ENCODE results near the gene ST6GALNAC4. TPM values are rescaled to one million over a fixed set of nuclear protein-coding genes. Genes with fewer than 3 reads are reported as not detected.

ST6GALNAC4 gene
- polyA plus RNA-seq, 3 donors: 8.9 to 14.0 (median 10.3) TPM

DNA sequence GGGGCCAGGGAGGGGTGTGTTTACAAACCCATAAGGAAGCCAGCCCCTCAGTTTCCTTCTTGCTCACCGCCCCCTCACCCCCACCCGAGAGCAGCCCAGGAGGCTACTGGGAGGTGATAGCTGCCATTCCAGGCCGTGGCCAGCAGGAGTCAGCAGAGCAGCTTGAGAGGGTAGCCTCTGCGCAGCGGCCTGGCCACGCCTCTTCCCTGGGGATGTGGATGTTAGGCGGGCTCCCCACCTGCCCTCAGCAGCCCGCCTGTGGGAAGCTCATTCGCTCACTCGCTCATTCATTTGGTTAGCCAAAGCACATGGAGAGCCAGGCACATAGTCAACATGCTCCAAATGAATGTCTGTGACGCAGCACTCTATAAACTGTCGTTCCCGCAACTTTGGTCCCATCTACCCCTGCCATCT, 26.9 kb upstream of the ST6GALNAC4 start:
- H3K9me3 Mint-ChIP-seq: no peaks in the 10 kb centered on the region
- H3K27me3 Mint-ChIP-seq (ENCODE audit: low read depth in 3 of 3): peaks cover 0 to 3% (median 0%) of the 10 kb centered on the region in 3 donors
- Histone ChIP-seq H3K9me3 (replicated peaks in 1 of 2; ENCODE audit: control insufficient read depth in 1 of 2, insufficient read depth in 1 of 2, low read length in 2 of 2) (no peaks in the 10 kb centered on the region), H3K4me2 (replicated peaks; ENCODE audit: extremely low read depth, low read length, poor library complexity, severe bottlenecking) (peak overlapping the region; percentile 9), H2AFZ (ENCODE audit: insufficient read depth, low read depth, low read length, poor library complexity, severe bottlenecking) (peak overlapping the region; percentile 12), H3K27me3 (ENCODE audit: control insufficient read depth in 2 of 2, insufficient read depth in 2 of 2, low read length in 2 of 2) (no peaks in the 10 kb centered on the region), H3K79me2 (ENCODE audit: insufficient read depth, low read length) (no peaks in the 10 kb centered on the region), H3K4me1 (ENCODE audit: control insufficient read depth in 1 of 2, insufficient read depth in 2 of 2, low read length in 2 of 2) (peaks cover 11 to 13% of the 10 kb centered on the region in 2 donors), H3K9ac (ENCODE audit: insufficient read depth, low read length, poor library complexity, severe bottlenecking) (no peak overlapping the region), H4K20me1 (ENCODE audit: insufficient read depth, low read length) (no peaks in the 10 kb centered on the region), H3K27ac (ENCODE audit: low read depth in 1 of 2, low read length in 2 of 2) (no peak overlapping the region), H3K4me3 (replicated peaks in 1 of 3; ENCODE audit: low read depth in 2 of 3, low read length in 3 of 3) (no peak overlapping the region), H3K36me3 (replicated peaks in 1 of 2; ENCODE audit: control insufficient read depth in 1 of 2, insufficient read depth in 2 of 2, low read length in 2 of 2) (no peaks in the 10 kb centered on the region)
- peak overlapping the region in 1 of 2 donors; percentile 72 for H3K4me3 Mint-ChIP-seq
- peaks cover 13% of the 10 kb centered on the region for H3K4me1 Mint-ChIP-seq
- peaks cover 6% of the 10 kb centered on the region in 2 donors for H3K36me3 Mint-ChIP-seq
- intact Hi-C loops (cut with micrococcal nuclease): loop anchor here (1.0 to 10.0 kb wide), 4 partner anchors 91 to 174 kb away; no protein-coding TSS in a partner anchor
- peak; percentile 71 to 83 (median 79) for DNase-seq
- TF ChIP-seq, protein P1, sequence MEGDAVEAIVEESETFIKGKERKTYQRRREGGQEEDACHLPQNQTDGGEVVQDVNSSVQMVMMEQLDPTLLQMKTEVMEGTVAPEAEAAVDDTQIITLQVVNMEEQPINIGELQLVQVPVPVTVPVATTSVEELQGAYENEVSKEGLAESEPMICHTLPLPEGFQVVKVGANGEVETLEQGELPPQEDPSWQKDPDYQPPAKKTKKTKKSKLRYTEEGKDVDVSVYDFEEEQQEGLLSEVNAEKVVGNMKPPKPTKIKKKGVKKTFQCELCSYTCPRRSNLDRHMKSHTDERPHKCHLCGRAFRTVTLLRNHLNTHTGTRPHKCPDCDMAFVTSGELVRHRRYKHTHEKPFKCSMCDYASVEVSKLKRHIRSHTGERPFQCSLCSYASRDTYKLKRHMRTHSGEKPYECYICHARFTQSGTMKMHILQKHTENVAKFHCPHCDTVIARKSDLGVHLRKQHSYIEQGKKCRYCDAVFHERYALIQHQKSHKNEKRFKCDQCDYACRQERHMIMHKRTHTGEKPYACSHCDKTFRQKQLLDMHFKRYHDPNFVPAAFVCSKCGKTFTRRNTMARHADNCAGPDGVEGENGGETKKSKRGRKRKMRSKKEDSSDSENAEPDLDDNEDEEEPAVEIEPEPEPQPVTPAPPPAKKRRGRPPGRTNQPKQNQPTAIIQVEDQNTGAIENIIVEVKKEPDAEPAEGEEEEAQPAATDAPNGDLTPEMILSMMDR (IDR thresholded peaks at IDR 0.05): peak; percentile 78
- 37% methylated on average over 9 of the region's 13 CpGs for WGBS (ENCODE audit: insufficient coverage)
- H3K27ac Mint-ChIP-seq: peak overlapping the region in 1 of 7 donors; percentile 57

DNA sequence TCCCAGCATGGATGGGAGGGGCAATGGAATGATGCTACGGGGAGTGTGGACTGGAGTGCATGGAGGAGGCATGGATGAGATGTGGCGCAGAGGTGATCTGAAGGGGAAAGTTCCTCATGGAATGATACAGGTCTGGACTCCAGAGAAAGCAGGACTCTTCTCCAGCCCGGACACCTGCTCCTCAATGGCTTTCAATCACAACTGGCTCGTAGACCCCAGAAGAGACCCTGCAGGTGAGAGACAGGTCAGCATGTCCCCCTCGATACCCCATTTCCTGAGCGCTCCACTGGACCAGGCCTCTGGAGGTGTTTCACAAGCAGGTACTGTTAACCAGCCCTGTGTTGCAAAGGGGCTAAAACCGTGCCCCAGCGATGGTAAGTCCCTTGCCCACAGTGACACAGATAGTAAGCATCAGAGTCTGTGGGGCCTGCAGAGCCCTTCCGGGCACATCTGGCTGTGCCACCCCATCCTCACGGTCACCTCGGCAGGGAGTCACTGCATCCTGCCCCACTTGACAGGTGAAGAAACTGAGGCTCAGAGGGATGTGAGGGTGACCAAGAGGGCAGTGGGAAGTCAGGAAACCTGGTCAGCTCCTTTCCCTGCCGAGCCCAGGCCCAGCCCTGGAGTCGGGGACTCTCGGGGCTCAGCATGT, 26.3 kb upstream of the ST6GALNAC4 start:
- peak overlapping the region in 3 of 7 donors; percentile 32 to 86 (median 83) for H3K27ac Mint-ChIP-seq
- intact Hi-C loops (cut with micrococcal nuclease): loop anchor here (1.0 to 10.0 kb wide), 4 partner anchors 92 to 174 kb away; no protein-coding TSS in a partner anchor
- peaks cover 0 to 3% (median 0%) of the 10 kb centered on the region in 3 donors for H3K27me3 Mint-ChIP-seq (ENCODE audit: low read depth in 3 of 3)
- peaks cover 6% of the 10 kb centered on the region in 2 donors for H3K36me3 Mint-ChIP-seq
- Histone ChIP-seq H3K4me2 (replicated peaks; ENCODE audit: extremely low read depth, low read length, poor library complexity, severe bottlenecking) (peak overlapping the region; percentile 9), H3K9me3 (replicated peaks in 1 of 2; ENCODE audit: control insufficient read depth in 1 of 2, insufficient read depth in 1 of 2, low read length in 2 of 2) (no peaks in the 10 kb centered on the region), H4K20me1 (ENCODE audit: insufficient read depth, low read length) (no peaks in the 10 kb centered on the region), H3K4me1 (ENCODE audit: control insufficient read depth in 1 of 2, insufficient read depth in 2 of 2, low read length in 2 of 2) (peaks cover 11 to 14% of the 10 kb centered on the region in 2 donors), H3K27me3 (ENCODE audit: control insufficient read depth in 2 of 2, insufficient read depth in 2 of 2, low read length in 2 of 2) (no peaks in the 10 kb centered on the region), H3K36me3 (replicated peaks in 1 of 2; ENCODE audit: control insufficient read depth in 1 of 2, insufficient read depth in 2 of 2, low read length in 2 of 2) (no peaks in the 10 kb centered on the region), H3K4me3 (replicated peaks in 1 of 3; ENCODE audit: low read depth in 2 of 3, low read length in 3 of 3) (no peak overlapping the region), H2AFZ (ENCODE audit: insufficient read depth, low read depth, low read length, poor library complexity, severe bottlenecking) (peak overlapping the region; percentile 12), H3K27ac (ENCODE audit: low read depth in 1 of 2, low read length in 2 of 2) (no peak overlapping the region), H3K9ac (ENCODE audit: insufficient read depth, low read length, poor library complexity, severe bottlenecking) (no peak overlapping the region), H3K79me2 (ENCODE audit: insufficient read depth, low read length) (no peaks in the 10 kb centered on the region)
- H3K4me1 Mint-ChIP-seq: peaks cover 15% of the 10 kb centered on the region
- H3K4me3 Mint-ChIP-seq: peak overlapping the region in 1 of 2 donors; percentile 30
- no peak for DNase-seq
- no peaks in the 10 kb centered on the region for H3K9me3 Mint-ChIP-seq
- TF ChIP-seq, protein P1 (IDR thresholded peaks at IDR 0.05): peak; percentile 57
- 68% methylated on average over 11 of the region's 14 CpGs for WGBS (ENCODE audit: insufficient coverage)
